SK-N-SH (cell line): ENCODE data around the gene MYOM3. TPM values are rescaled to one million over a fixed set of nuclear protein-coding genes. Genes with fewer than 3 reads are reported as not detected.
A peak's percentile ranks its signal among the peaks of the same experiment; 100 is the strongest.
"Not testable (repeated sequence)": the region's sequence is repeated elsewhere in the genome, so short reads cannot be mapped to it uniquely, and the experiment has no call there.

ENCODE experiments used
- CTCF ChIA-PET: fragments of 300-600, 350-600 bp; formaldehyde crosslinking; extraction: SDS; loops from one replicate; lab custom pipeline; 2021; lab: Yijun Ruan, JAX
- POLR2A ChIA-PET: fragments of 350-600 bp; sonication (Branson Sonifier 250); formaldehyde crosslinking; extraction: SDS; loops from one replicate; lab custom pipeline; 2020; ENCODE audit warnings: antibody characterized with exemption, inconsistent platforms; lab: Yijun Ruan, JAX
- DNase-seq: peaks from one replicate; pipeline ENCODE4 v3.0.0; 2012
- H2AFZ ChIP-seq: fragments of 200-600 bp; sonication (generic); 2 replicates; pipeline ENCODE4 v1.8.1; 2016; ENCODE audit warnings: antibody characterized with exemption, mild to moderate bottlenecking, low read depth
- H3F3A ChIP-seq: fragments of 200-600 bp; sonication (generic); replicated peaks from 2 replicates; pipeline ENCODE3; 2016; ENCODE audit warnings: antibody characterized with exemption, mild to moderate bottlenecking; ENCODE audit not compliant: insufficient read depth
- H3K27ac ChIP-seq, 2 experiments: fragments of 200-500 bp in 1 of 2; fragments of 200-600 bp in 1 of 2; sonication (Bioruptor generic) in 1 of 2; sonication (generic), shearing (Covaris generic) in 1 of 2; 2 replicates each; pipeline versions ENCODE4 v1.5.1 to v1.6.1; 2014 to 2016; ENCODE audit warnings: low read depth in 2 of 2, inconsistent platforms in 1 of 2, low read length in 1 of 2, mild to moderate bottlenecking in 1 of 2, mixed read lengths in 1 of 2
- H3K27me3 ChIP-seq: fragments of 200-600 bp; sonication (generic), shearing (Covaris generic); 2 replicates; pipeline ENCODE4 v1.6.1; 2016; ENCODE audit warnings: mixed run types; ENCODE audit not compliant: insufficient read depth
- H3K36me3 ChIP-seq, 2 experiments: fragments of 200-500 bp in 1 of 2; fragments of 200-600 bp in 1 of 2; sonication (Bioruptor generic) in 1 of 2; sonication (generic) in 1 of 2; replicated peaks in 1 of 2; 2 replicates each; pipeline versions ENCODE3 to v1.5.1; 2014 to 2016; ENCODE audit warnings: low read length in 1 of 2, mild to moderate bottlenecking in 1 of 2; ENCODE audit not compliant: insufficient read depth in 2 of 2, control insufficient read depth in 1 of 2
- H3K4me1 ChIP-seq, 2 experiments: fragments of 200-500 bp in 1 of 2; fragments of 200-600 bp in 1 of 2; sonication (Bioruptor generic) in 1 of 2; sonication (generic), shearing (Covaris generic) in 1 of 2; 2 replicates each; pipeline versions ENCODE4 v1.5.1 to v1.6.1; 2014 to 2016; ENCODE audit warnings: low read depth in 1 of 2, low read length in 1 of 2, mixed run types in 1 of 2; ENCODE audit not compliant: insufficient read depth in 2 of 2, control insufficient read depth in 1 of 2
- H3K4me2 ChIP-seq: fragments of 200-600 bp; sonication (generic), shearing (Covaris generic); 2 replicates; pipeline ENCODE4 v1.6.1; 2017; ENCODE audit warnings: mixed run types
- H3K4me3 ChIP-seq, 2 experiments: fragments of 200-500 bp in 1 of 2; fragments of 200-600 bp in 1 of 2; sonication (Bioruptor generic) in 1 of 2; sonication (generic), shearing (Covaris generic) in 1 of 2; 2 replicates each; pipeline versions ENCODE4 v1.5.1 to v1.8.1; 2014 to 2016; ENCODE audit warnings: low read depth in 2 of 2, inconsistent platforms in 1 of 2, low read length in 1 of 2, mild to moderate bottlenecking in 1 of 2, mixed read lengths in 1 of 2, moderate library complexity in 1 of 2
- H3K79me2 ChIP-seq: fragments of 200-600 bp; sonication (generic); 2 replicates; pipeline ENCODE4 v1.8.1; 2017; ENCODE audit warnings: mild to moderate bottlenecking; ENCODE audit not compliant: insufficient read depth
- H3K9ac ChIP-seq: fragments of 200-600 bp; sonication (generic); 2 replicates; pipeline ENCODE4 v1.6.1; 2017; ENCODE audit warnings: mixed run types
- H3K9me2 ChIP-seq: fragments of 200-600 bp; sonication (generic); 2 replicates; pipeline ENCODE4 v1.6.1; 2017; ENCODE audit warnings: mixed run types
- H3K9me3 ChIP-seq: fragments of 200-600 bp; sonication (generic); 2 replicates; pipeline ENCODE4 v1.6.1; 2017; ENCODE audit warnings: mixed run types, mild to moderate bottlenecking, moderate library complexity
- H4K20me1 ChIP-seq: fragments of 200-600 bp; sonication (generic); 2 replicates; pipeline ENCODE4 v1.6.1; 2017; ENCODE audit warnings: mild to moderate bottlenecking, mixed run types; ENCODE audit not compliant: insufficient read depth
- EZH2phosphoT487 ChIP-seq: fragments of 200-600 bp; sonication (generic); IDR thresholded peaks from 2 replicates; pipeline ENCODE4 v1.6.1; 2017; ENCODE audit warnings: low read depth, mixed run types, mild to moderate bottlenecking, antibody characterized with exemption, moderate library complexity, borderline replicate concordance
- FOXM1 ChIP-seq: IDR thresholded peaks from 2 replicates; pipeline ENCODE4 v1.4.0; 2012; ENCODE audit warnings: low read depth, mild to moderate bottlenecking
- MXI1 ChIP-seq: IDR thresholded peaks from 2 replicates; pipeline ENCODE4 v1.6.1; 2012; ENCODE audit warnings: mild to moderate bottlenecking, low read depth, low read length, improper control_type of control experiment
- NFIC ChIP-seq: IDR thresholded peaks from 2 replicates; pipeline ENCODE4 v1.4.0; 2012; ENCODE audit warnings: borderline replicate concordance
- RAD21 ChIP-seq: IDR thresholded peaks from 2 replicates; pipeline ENCODE4 v1.6.1; 2012; ENCODE audit warnings: mild to moderate bottlenecking, low read length
- REST ChIP-seq: IDR thresholded peaks from 2 replicates; pipeline ENCODE4 v1.6.1; 2012; ENCODE audit warnings: mild to moderate bottlenecking, low read depth, low read length, moderate library complexity
- TAF1 ChIP-seq: IDR thresholded peaks from 2 replicates; pipeline ENCODE4 v1.6.1; 2012; ENCODE audit warnings: low read depth, mild to moderate bottlenecking, low read length, moderate library complexity, borderline replicate concordance
- ZBTB33 ChIP-seq: IDR thresholded peaks from 2 replicates; pipeline ENCODE4 v1.4.0; 2012; ENCODE audit warnings: low read depth, borderline replicate concordance
- WGBS: methylation state at CpG from one replicate; pipeline ENCODE4 v1.1.6; 2017; ENCODE audit warnings: low lambda C conversion rate; 5-methylcytosine and 5-hydroxymethylcytosine counted together
- polyA plus RNA-seq, 3 experiments: library from polyadenylated mRNA; depleted of rRNA; stranded (reverse); fragments of >200 nt; gene quantifications; 2 replicates each; pipeline ENCODE4 v1.2.3, GENCODE V29; 2012

Gene MYOM3
- polyA plus RNA-seq, 1 of the 3 experiments (the other 2 are of a cell fraction): 0.02 TPM

- TF ChIP-seq REST (no peak), ZBTB33 (no peak), MXI1 (no peak), FOXM1 (no peak), TAF1 (no peak)
Observed at GRCh38 chr1:24009406-24009805, 102.5 kb downstream of the MYOM3 start (continued).

- POLR2A ChIA-PET: not testable (repeated sequence)
Observed at GRCh38 chr1:24008574-24009184, 103.3 kb downstream of the MYOM3 start.

GRCh38 chr1:24007079-24007478 lies 104.9 kb downstream of the MYOM3 start:
- Histone ChIP-seq H3K79me2 (no peaks in the 10 kb centered on the region), H3K27me3 (no peaks in the 10 kb centered on the region), H2AFZ (no peak overlapping the region), H3F3A (peaks cover 10% of the 10 kb centered on the region), H3K4me1 (peaks cover 0 to 12% of the 10 kb centered on the region in 2 experiments; a peak in 1 of 4 replicates), H3K9ac (no peak overlapping the region), H3K4me2 (no peak overlapping the region), H3K9me3 (0 out of 2 replicates have a peak, but pooled peaks cover 6% of the 10 kb centered on the region), H4K20me1 (no peaks in the 10 kb centered on the region), H3K27ac (no peak overlapping the region), H3K36me3 (no peaks in the 10 kb centered on the region), H3K9me2 (no peaks in the 10 kb centered on the region), H3K4me3 (no peak overlapping the region)
- ChIA-PET CTCF (no interaction called here), POLR2A (no interaction called here)
- TF ChIP-seq RAD21 (no peak), EZH2phosphoT487 (no peak)
- DNase-seq: no peak

More at GRCh38 chr1:24008574-24009184, 103.3 kb downstream of the MYOM3 start:
- H3K27me3 ChIP-seq, H3K4me3 ChIP-seq, H2AFZ ChIP-seq, H3K79me2 ChIP-seq, H3K9me3 ChIP-seq, H4K20me1 ChIP-seq, H3K36me3 ChIP-seq, H3K9ac ChIP-seq, H3K9me2 ChIP-seq, H3F3A ChIP-seq, DNase-seq: not testable (repeated sequence)
- WGBS: 31% methylated on average over 3 of the region's 3 CpGs
- TF ChIP-seq NFIC: 0 out of 2 replicates have a peak, but pooled peaks have one; percentile 33
- peak overlapping the region in 1 of 2 experiments; percentile 65; a peak in 2 of 4 replicates for H3K27ac ChIP-seq
- peak overlapping the region; percentile 24 for H3K4me2 ChIP-seq
- peaks cover 0 to 12% of the 10 kb centered on the region in 2 experiments; a peak in 1 of 4 replicates for H3K4me1 ChIP-seq
- CTCF ChIA-PET: interaction anchor here (0.6 to 1.1 kb wide), 2 partner anchors 19 to 42 kb away, joined by 3 to 4 read pairs; no protein-coding TSS in a partner anchor

Other genes with a start within 250 kb of the MYOM3 start
- gene FUCA1, start 243.8 kb downstream of the MYOM3 start, polyA plus RNA-seq (2012; rRNA removed): 31.9 and 35.2 TPM in 2 replicates
- gene CNR2, start 198.8 kb downstream of the MYOM3 start, polyA plus RNA-seq (2012; rRNA removed): not detected in 2 replicates
- gene PNRC2, start 152.3 kb downstream of the MYOM3 start, polyA plus RNA-seq (2012; rRNA removed): 43.8 and 55.2 TPM in 2 replicates
- 79.8 and 81.8 TPM in 2 replicates for gene SRSF10, start 131.8 kb downstream of the MYOM3 start, polyA plus RNA-seq (2012; rRNA removed)
- 0.03 and 0.05 TPM in 2 replicates for gene IL22RA1, start 31.0 kb upstream of the MYOM3 start, polyA plus RNA-seq (2012; rRNA removed)
- gene IFNLR1, start 75.2 kb upstream of the MYOM3 start, polyA plus RNA-seq (2012; rRNA removed): 0.29 and 0.30 TPM in 2 replicates
- gene GRHL3, start 207.2 kb upstream of the MYOM3 start, polyA plus RNA-seq (2012; rRNA removed): 0.05 TPM in 1 of 2 replicates, not detected in the other